Pulmonary artery endothelial cell (primary cell): Measurements from ENCODE around the gene STX17. TPM values are rescaled to one million over a fixed set of nuclear protein-coding genes. Genes with fewer than 3 reads are reported as not detected.

Experiments
- DNase-seq: peaks from one replicate; pipeline ENCODE4 v3.0.0-alpha.2; 2011; ENCODE audit warnings: low read depth, low spot score
- total RNA-seq: library from RNA; depleted of rRNA; stranded (reverse); fragments of >200 nt; gene quantifications from 2 replicates; pipeline ENCODE4 v1.2.3, GENCODE V29; 2014

Gene STX17
- total RNA-seq, 1 donor from 2014 or later: 12.9 TPM

GRCh38 chr9:99905833-99906402 is 536 bp upstream of the STX17 start:
- no peak for DNase-seq

GRCh38 chr9:99907208-99907532 is 716 bp downstream of the STX17 start:
- DNase-seq: no peak

DNA sequence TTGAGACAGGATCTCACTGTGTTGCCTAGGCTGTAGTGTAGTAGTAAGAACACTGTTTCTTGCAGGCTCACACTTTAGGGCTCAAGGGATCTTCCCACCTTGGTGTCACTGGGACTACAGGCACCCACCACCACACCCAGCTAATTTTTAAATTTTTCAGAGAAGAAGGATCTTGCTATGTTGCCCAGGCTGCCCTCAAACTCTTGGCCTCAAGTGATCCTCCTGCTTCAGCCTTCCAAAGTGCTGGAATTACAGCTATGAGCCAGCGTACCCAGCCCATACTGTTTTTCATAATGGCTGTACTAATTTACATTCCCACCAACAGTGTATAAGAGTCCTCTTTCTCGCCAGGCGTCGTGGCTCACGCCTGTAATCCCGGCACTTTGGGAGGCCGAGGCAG is 5.1 kb downstream of the STX17 start:
- DNase-seq: no peak

- no peak for DNase-seq
Measured at GRCh38 chr9:99916650-99917049, 10.2 kb downstream of the STX17 start.

DNA sequence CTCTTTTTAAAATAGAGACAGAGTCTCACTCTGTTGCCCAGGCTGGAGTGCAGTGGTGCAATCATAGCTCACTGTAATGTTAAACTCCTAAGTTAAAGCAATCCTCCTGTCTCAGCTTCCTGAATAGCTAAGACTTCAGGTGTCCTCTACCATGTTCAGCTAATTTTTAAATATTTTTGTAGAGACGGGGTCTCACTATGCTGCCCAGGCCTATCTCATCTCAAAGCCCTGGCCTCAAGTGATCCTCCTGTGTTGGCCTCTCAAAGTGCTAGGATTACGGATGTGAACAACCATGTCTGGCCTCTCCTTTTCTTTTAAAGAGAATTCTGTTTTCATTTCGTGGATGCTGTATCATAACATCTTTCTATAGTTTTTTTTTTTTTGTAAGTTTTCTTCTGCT is 11.7 kb downstream of the STX17 start:
- no peak for DNase-seq

- DNase-seq: no peak
Measured at GRCh38 chr9:99919930-99920329, 13.5 kb downstream of the STX17 start.

DNA sequence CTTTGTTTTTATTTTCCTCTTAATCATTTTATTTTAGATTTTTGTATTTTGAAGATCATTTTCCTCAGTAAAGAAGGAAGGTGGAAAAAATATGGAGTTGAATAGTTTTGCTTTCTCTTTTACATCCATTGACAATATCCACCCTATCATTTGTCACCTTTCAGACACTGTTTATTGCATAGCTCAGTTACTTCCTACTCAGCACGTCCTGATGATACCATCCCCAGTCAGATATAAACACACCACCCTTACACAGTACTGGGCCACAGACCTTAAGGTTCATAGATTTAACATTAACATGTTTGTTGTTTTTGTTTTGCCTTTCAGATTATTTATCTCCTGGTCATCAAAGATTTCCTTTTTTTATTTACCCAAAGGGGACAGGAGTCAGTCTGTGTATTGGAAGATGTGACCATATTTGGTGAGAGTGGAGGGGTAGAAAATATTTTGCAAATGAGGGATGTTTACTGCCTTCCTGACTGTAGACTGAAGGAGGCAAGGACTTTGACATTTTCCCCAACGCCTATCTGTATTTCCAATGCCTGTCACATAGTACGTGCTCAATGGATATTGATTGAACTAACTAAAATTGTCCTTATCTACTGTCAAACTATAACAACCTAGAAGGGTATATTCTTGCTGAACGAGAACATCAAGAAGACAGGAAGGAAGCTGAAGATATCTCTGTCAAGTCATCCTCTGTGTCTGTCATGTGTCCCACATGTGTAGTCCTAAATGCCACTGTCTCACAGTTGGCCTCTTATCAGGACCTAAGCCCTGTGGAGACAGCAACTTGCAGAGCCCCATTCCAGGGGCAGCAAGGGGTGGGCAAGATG is 15.6 kb downstream of the STX17 start:
- no peak for DNase-seq

DNA sequence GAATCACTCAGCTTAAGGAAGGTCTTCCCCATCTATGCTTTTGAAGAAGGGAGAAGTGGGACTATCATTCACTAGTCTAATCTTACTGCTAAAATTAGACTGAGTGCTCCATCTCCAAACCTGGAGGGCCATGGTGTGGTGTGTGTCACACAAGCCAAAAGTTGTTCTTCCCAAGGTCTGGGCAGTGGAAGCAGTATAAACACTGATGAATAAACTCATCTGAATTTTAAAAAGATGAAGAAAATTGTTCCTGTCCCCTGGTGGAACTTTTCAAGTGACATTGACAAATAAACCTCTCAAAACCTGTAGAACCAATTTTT is 16.2 kb downstream of the STX17 start:
- DNase-seq: no peak

- DNase-seq: no peak
Measured at GRCh38 chr9:99925541-99925940, 19.1 kb downstream of the STX17 start.

GRCh38 chr9:99929652-99930051 is 23.2 kb downstream of the STX17 start:
- no peak for DNase-seq

- no peak for DNase-seq
Measured at GRCh38 chr9:99931155-99931840, 24.8 kb downstream of the STX17 start.

DNA sequence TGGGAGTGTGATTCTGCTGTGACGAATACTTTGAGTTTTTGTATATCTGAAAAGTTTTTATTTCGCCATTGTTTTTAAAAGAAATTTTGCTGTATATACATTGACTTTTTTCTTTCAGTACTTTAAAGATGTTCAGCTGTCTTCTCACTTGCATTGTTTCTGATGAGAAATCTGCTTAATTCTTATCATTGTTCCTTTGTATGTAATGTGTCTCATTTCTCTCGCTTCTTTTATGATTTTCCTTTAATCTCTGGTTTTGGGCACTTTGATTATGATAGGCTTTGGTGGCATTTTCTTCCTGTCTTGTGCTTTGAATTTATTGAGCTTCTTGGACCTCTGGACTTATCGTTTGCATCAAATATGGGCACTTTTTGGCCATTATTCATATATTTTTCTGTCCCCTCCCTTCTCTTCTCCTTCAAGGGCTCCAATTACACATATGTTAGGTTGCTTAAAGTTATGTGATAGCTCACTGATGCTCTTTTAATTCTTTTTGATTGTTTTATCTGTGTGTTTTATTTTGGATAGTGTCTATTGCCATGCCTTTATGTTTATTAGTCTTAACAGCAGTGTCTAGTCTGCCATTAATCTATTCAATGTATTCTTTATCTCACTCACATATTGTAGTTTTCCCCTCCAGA is 30.6 kb downstream of the STX17 start:
- no peak for DNase-seq

DNA sequence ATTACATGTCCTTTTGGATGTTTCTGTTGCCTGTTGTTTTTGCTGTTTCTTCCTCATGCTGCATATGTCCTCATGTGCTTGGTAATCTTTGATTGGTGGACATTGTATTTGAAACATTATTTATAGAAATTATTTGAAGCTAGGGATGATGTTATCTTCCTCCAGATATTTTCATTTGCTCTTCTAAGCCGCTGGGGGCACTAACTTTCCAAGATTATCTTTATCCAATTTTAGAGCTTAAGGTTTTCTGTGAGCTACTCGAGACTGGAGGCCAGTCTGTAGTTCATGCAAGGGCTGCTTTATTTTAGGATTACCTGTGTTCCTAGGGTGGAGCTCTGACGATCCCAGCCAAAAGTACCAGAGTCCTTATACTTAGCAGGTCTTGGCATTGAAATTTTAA is 40.9 kb downstream of the STX17 start:
- DNase-seq: no peak

DNA sequence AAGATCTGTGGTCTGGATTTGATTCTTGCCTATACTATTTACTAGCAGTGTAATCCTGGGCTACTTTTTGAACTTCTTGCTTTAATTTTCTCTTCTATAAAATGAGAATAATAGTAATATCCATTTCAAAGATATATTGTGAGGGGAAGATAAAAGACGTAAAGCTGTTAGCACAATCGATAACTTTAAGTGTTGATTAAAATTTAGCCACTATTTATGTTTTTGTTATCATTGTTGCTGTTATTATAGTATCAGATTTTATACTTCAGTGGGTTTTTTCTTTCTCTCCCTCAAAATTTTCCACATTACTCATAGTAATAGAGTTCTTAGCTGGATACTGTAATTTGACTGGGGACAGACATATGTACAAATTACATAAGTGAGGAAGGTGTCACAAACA is 42.0 kb downstream of the STX17 start:
- DNase-seq: no peak

DNA sequence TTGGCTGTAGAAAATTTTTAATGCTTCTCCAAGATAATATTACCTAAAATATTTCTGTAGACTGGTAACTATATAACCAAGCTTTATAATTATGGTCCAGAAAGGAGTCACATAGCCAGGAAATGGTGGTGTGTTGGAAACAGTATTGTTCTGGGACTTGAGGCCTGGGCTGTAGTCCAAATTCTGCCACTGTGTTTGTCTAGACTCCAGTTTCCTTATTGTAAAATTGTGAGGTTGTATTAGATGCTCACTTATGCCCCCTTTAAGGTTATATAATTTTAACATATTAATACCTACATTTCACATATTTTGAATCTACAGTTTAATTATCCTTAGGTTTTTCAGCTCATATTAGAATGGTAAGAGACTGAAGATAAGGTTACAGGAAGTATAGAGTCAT is 42.4 kb downstream of the STX17 start:
- DNase-seq: peak; percentile 60

DNA sequence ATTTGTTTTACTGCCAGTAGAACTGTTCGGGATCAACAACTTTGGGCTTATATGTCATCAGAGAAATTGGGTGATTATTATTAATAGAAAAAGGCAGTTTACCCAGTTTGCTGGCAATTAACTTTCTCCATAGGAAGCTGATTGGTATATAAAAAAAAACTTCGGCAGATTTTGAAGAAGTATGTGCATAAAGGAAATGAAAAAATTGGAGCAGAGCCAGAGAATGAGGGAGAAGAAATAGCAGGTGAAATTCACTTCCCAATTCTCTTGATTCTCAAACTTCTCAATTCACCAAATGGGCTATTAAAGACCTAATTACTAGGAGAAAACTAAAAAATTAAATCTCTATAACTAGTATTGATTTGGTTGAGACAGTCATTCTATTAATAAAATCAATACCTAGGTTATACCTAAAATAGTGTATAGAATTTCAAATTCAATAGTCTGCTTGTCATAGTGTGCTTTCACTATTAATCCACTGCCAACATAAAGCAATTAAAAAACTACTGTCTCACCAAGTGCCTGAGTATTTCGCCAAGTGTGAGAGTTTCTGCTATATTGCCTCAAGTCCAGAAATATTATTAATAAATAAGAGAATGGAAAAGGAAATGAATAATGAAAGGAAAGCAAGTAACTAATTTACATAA is 47.5 kb downstream of the STX17 start:
- no peak for DNase-seq

DNA sequence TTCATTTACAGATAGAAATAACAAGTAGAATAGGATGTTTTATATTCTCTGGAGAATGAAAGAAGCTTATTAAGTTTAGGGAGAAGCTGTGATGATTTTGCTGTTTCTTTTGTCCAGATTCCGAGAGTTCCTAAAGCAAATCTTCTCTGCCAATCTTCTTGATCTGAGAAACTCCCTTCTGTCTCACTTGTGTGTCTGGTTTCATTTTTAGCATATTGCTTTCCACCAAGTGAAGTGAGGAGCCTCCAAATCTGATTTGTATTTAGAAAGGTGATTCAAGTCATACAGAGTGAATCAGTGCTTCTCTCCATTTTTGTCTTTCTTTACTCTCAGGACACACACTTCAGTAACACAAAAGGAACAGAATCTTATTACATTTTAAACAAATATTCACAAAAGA is 48.4 kb downstream of the STX17 start:
- no peak for DNase-seq

GRCh38 chr9:99955606-99956005 is 49.2 kb downstream of the STX17 start:
- DNase-seq: no peak

DNA sequence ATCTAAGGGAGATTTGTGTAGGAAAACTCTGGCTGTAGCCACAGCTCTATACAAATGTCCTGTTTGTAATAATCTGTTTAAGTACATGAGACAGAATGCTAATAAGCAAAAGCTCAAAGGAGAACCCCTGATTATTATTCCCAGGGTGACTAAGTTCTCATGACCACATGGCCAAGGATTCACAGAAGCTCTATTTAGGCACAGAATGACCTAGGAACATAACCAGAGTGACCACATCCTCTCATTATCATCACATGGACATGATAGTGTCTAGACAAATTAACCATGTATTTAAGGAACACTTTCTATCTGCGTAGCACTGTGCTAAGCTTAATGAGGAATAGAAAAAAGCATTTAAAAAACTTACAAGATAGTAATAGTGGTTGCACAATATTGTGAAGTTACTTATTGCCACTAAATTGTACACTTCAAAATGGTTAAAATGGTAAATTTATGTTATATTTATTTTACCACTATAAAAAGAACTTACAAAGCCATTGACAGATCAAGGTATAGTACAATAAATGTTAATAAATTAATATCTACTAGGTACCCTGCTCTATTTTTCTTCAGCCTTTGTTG is 56.3 kb downstream of the STX17 start:
- no peak for DNase-seq

GRCh38 chr9:99964336-99964735 is 57.9 kb downstream of the STX17 start:
- no peak for DNase-seq

GRCh38 chr9:99966001-99966400 is 59.5 kb downstream of the STX17 start:
- DNase-seq: no peak

DNA sequence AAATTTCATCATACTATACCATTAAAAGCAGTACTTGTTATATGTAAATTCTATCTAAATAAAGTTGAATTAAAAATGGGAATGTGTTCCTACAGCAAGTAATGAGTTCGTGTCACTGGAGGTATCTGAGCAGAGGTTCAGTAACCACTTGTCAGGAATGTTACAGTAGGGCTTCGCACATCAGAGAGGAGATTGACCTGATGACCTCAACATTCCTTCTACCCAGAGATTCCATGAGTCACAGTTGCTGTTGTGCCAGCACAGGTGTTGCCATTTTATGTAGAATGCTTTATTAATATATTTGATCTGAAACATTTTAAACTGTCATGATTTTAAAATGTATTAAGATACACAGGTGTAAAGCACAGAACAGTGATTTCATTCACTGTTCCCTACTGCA is 60.3 kb downstream of the STX17 start:
- DNase-seq: peak; percentile 27
